ENCODE measurements around the gene NOP10.
"Not testable (repeated sequence)": the region's sequence is repeated elsewhere in the genome, so short reads cannot be mapped to it uniquely, and the experiment has no call there.

Gene NOP10

DNA sequence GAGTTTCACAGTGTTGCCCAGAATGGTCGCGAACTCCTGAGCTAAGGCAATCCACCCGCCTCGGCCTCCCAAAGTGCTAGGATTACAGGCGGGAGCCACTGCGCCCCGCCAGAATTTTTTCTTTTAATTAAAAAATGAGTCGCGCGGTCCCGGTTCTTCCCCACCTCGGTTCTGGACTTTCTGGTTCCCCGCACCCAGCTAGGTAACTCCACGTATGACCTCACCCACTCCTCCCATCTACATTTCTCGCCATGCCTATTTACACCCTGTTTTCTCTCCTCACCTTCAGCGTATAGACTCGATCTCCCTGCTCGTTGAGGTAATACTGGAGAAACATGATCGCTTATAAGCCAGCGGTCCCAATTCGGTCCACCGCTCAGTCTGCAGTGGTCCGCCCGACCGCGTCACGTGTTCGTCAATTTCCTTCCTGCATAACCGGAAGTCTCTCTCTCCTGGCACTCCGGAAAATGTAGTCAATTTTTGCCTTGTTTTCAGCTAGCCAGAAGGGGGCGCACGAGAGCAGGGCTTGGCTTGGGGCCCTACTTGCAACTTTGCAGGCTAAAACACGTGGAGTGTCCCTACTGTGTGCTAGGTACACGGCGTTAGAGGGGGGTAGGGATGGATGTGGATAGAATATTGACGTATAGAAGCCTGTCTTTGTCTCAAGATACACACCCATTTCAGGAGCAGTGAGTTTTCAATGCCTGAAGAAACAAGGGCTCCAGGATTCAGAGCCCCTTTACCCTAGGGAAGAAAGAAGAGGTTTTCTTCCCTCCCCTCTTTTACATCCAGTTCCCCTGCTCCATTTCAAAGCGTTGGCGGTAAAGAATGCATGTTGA, at the start of gene NOP10, which contains the start of gene NUTM1:
Gene NOP10 (minus strand): TSS at position 400 of the 839 bp plus-strand sequence. CDS start 63 bp downstream, at position 337.
Gene NUTM1 (plus strand): TSS at position 579 of the 839 bp plus-strand sequence. CDS start 382 bp downstream, outside the sequence.
- peak; percentile 93 for ATAC-seq

DNA sequence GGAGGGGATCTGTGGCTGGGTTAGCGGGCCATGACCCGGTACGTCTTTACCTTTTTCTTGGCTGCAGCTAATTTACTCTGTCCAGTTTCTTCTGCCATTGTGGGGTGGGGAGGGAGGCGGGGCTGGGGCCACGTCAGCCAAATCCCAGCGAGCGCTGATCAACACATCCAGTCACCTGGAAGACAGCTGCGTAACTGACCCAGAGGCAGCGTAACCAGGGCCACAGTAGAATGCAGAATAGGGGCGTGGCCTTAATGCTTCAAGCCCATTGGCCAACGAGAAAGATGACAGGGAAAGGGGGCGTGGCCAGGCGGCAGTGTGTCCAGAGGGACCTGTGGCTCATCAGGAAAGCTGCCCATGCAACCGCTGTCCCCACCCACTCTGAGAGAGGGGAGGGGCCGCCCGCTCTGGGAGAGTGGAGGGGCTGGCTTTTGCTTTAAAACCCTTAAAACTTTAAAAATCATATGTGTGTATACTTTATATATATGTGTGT, 46.7 kb upstream of the NOP10 start:
- not testable (repeated sequence) for ATAC-seq, DNase-seq

More for the DNA sequence above, at the start of gene NOP10, which contains the start of gene NUTM1:
- peak; percentile 98 for DNase-seq

DNA sequence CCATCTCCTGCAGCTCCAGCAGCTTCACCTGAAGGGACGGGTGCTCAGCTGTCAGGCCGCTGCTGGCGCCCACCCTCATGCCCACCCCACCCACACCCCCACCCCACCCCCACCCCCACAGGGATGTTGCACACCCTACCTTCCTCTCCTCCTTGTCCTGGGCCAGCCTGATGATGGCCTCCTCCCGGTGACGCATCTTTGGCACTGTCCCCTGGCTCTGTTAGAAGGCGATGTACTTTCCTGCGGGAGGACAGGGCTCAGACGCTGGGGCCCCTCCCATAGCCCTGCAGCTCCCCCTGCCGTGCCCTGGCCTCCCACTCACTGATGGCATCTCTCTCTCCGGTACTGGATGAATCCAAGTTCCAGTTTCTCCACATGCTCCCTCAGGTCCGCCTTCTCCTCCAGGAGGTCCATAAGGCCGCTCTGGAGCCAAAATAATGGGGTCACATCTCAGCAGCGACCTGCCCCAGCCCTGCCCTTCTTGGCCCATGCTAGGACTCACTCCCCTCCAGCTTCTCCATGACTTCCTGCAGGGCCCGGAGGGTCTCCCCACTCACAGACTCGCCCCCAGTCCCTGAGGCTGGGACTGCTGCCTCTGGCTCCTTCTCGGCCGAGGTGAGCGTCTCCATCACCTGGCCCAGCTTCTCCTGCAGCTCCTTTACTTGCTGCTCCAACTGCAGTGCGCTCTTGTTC, 39.0 kb upstream of the NOP10 start:
- ATAC-seq, DNase-seq: not testable (repeated sequence)

DNA sequence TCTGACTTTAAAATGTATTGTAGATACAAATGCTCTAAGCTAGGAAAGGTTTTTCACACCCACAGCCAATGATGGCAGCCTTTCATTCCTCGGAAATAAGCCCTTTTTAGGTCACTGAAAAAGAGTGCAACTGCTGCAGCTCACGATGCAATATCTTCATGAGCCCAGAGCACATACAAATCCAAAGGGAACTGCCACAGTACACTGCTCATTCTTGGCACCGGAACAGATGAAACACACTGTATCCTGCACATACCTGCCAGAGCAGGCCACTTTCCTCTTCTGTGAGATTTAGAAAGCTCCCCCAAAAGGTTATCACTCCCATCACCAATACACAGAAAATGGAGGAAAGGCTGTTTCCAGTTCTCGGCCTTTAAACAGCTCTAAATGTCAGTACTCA, 37.6 kb upstream of the NOP10 start:
- ATAC-seq = not testable (repeated sequence)

DNA sequence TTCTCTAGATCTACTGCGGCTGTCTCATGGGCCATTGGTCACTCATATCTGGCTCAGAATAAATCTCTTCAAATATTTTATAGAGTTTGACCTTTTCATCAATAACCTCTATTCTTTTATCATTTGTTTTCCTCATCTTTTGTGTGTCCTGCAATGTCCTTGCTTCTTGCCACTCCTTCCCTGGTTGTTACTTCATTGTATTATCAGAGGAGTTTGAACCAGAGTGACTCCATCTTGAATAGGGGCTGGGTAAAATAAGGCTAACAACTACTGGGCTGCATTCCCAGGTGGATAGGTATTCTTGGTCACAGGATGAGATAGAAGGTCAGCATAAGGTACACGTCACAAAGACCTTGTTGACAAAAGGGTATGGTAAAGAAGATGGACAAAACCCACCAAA, 33.9 kb upstream of the NOP10 start:
- DNase-seq (no peak), ATAC-seq (no peak)

More for the DNA sequence above, 37.6 kb upstream of the NOP10 start:
- DNase-seq = not testable (repeated sequence)

DNA sequence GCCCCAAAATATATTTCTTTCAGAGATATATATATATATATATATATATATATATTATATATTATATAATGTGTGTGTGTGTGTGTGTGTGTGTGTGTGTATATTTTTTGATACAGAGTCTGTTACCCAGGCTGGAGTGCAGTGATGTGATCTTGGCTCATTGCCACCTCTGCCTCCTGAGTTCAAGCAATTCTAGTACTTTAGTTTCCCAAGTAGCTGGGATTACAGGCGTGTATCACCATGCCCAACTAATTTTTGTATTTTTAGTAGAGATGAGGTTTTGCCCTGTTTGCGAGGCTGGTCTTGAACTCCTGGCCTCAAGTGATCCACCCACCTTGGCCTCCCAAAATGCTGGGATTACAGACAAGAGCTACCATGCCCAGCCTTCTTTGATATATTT, 32.6 kb upstream of the NOP10 start:
- DNase-seq, ATAC-seq: not testable (repeated sequence)

DNA sequence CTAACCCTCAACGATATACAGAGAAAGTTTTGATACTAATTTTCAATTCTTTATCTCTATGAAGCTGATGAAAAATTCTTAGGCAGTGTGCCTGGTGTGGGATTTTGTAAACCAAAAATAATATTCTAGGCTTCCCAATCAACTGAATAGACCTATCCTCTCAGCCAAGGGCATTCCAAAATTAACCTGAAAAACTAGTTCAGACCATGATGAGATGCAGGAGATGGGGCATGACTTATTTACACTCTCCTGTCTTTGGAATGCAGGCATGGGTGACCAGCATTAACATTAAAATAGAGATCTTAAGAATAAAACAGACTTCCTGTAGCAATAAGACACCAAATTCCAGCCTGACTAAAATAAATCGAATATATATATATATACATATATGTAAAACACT, 31.9 kb upstream of the NOP10 start:
- ATAC-seq (no peak), DNase-seq (no peak)

DNA sequence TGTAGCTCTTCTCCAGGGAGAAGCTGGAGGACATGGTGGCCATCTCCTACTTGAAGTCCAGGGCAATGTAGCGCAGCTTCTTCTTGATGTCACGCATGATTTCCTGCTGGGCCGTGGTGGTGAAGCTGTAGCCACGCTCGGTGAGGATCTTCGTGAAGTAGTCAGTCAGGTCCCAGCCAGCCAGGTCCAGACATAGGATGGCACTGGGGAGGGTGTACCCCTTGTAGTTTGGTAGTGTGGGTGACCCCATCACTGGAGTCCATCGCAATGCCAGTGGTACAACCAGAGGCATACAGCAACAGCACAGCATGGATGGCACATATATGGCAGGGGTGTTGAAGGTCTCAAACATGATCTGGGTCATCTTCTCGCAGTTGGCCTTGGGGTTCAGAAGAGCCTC, 31.0 kb upstream of the NOP10 start:
- ATAC-seq = no peak

DNA sequence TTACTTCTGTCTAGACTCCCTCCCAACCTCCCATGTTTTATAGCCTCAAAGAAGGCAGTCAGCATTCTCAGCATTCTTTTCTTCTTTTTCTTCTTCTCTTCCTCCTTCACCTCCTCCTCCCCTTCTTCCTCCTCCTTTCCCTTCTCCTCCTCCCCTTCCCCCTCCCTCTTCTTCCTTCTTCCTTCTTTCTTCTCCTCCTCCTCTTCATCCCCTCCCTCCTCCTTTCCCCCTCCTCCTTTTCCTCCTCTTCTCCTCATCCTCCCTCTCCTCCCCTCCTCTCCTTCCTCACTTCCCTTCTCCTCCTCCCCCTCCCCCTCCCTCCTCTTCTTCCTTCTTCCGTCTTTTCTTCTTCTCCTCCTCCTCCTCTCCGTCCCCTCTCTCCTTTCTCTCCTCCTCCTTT, 27.7 kb upstream of the NOP10 start:
- no peak for DNase-seq
- ATAC-seq = no peak

More for the DNA sequence above, 31.0 kb upstream of the NOP10 start:
- no peak for DNase-seq

DNA sequence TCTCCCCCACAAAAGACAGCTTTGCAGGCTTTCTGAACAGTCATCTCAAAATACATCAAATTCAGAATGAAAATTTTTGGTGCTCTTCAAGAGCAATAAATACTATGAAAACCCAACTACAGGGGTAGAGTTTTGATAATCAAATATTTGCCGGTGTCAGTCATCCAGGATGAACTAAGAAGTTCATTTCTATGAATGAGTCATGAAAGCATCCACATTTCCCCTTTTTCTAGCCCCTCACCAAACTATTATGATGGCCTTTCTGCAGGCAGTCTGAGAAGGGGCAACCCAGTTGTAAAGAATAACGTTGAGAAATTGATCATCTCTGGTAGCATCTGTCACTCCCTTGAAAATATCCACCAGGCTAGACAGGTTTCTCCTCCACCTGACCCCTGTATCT, 27.2 kb upstream of the NOP10 start:
- no peak for DNase-seq

DNA sequence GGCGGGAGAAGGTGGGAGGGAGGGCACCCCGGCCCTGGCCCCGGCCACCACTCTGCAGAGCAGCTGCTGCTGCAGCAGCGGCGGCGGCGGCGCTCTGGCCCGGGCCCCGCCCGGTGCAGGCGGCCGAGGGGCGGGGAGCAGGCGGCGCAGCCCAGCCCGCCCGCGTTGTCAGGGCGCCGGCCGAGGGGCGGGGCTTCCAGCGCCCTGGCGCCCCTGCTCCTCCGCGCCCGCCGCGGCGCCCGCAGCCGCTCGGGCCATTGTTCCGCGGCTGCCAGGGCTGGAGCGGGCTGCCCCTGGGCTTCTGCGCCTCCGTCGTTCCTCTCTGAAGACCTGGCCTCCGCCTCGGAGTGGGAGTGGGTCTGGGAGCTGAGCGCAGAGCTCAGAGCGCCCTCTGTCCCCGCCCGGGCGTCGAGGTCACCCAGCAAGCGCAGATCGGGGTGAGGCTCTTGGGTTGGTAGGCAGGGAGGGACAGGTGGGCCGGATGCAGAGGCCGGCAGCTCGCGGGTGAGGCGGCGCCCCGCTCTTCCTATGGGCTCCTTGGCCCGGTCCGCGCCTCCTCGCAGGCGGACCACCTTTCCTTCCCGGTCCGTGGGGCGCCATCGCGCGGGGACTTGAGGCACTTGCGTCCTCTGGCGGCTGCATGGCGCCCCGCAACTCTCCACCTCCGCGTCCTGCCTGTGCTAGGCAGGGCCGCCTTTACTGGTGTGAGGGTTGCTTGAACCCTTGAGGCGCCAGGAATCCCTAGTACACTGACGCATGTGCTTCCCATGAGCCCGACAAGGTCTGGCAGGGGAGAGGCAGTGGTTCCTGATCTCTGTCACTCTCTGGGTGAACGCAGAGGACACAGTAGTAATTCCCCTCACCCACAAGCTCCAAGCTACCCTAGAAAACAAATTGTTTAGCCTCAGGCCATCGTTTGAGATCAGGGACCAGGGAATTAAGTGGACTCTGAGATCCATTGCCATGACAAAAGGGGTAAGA, 24.5 kb upstream of the NOP10 start, which contains the start of gene LPCAT4:
Gene LPCAT4 (minus strand): TSS at position 96 of the 981 bp plus-strand sequence. CDS start 96 bp downstream, outside the sequence.
- peak; percentile 91 for DNase-seq
- ATAC-seq = peak; percentile 91

More for the DNA sequence above, 27.2 kb upstream of the NOP10 start:
- no peak for ATAC-seq

DNA sequence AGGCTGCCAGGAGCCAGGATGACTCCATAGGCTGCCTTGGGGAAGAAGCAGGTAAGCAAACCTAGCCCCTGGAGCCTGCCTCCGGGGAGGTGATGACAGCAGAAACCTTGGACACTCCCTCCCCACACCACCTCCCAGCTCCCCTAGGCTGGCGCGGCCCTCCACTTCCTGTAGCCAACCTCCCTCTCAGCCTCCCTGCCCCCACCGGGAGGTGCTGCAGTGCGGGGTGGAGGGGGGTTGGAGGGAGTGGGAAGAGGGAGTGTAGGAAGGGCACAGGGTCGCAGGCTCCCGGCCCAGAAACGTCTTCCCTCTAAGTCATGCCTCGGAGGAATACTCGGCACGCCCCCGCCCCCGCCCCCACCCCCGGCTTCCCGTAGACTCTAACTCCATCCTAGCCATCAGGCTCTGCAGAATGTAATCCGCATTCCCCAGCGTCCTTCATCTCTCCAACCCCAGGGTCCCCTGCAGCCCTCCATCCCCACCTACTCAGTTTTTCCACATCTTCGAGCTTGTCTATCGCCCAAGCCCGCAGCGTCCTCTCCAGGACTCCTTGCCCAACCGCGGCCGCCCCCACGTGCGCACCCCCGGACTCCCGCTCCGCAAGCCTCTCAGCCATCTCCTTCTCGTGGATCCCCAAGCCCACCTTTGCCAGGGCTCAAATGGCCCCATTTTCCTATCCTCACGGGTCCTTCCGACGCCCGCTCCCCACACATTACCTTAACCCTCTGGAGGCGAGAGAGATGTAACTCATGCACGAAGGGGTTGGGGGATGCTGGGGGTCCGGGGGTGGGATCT, 23.5 kb upstream of the NOP10 start:
- ATAC-seq = peak; percentile 29

DNA sequence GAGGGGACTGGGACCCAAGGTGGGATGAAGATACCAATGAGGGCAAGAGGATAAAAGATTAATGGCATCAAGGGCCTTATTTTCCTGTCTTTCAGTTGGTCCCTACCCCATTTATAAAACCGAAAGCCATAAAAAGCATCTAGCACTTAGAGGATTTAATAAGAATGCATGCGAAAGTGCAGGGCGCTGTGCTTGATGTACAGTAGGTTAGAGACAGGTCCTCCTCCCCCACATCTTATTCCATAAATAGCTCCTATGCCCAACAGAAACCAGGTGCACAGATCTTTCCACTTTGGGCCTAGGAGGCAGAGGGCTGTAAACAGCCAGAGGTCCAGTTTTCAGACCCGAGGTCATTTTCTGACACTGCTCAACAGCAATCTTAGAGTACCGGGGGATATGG, 22.9 kb upstream of the NOP10 start:
- ATAC-seq = no peak
- no peak for DNase-seq

More for the DNA sequence above, 23.5 kb upstream of the NOP10 start:
- peak; percentile 72 for DNase-seq

DNA sequence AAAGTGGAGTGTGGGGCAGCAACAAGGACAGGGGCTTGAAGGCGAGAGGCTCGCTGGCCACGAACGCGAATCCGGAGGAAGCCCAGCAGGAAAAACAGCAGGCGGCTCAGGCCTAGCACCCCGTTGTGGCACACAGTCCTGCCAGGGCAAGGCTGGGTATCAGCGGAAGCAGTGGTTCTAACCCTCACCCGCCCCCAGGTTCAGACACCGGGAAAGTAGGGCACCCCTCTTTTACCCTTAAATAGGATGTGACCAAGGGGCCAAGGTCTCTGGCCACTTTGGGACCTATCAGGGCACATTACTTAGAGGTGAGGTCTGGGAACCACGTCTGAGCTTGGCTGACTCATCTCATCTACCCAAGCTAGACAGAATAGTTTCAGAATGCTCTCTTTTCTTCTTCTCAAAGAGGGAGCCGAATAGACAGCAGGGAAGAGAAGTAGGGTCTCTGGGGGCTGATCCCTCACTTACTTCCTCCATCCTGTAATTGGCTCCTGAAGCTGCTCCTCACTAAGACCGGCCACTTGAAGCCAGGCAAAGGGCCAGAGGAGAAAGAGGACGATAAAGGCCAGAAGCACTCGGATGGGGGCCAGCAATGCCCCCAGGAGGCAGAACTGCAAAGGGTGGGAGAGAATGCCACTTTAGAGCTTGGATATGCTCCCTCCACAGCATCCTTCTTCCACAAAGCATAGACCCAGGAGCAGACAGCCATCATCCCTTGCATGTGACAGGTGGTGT, 22.3 kb upstream of the NOP10 start:
- DNase-seq = no peak
- ATAC-seq = no peak

DNA sequence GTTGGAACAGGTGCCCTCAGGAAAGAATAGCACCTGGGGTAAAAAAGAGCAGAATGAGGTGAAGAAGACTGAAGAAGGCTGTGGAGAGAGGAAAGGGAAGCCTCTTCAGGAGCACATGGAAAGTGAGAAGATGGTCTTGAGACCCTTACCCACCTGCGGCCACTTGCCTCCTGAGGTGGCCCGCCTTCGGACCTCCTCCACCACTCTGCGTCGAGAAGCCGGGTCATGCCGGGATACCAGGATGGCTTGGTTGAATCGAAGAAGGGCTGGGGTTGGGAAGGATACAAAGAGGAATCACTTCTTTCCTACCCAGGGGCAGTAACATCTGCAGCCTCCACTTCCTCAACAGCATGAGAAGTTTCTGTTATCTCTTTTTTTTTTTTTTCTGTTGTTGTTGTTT, 21.1 kb upstream of the NOP10 start:
- no peak for DNase-seq
- ATAC-seq = no peak

DNA sequence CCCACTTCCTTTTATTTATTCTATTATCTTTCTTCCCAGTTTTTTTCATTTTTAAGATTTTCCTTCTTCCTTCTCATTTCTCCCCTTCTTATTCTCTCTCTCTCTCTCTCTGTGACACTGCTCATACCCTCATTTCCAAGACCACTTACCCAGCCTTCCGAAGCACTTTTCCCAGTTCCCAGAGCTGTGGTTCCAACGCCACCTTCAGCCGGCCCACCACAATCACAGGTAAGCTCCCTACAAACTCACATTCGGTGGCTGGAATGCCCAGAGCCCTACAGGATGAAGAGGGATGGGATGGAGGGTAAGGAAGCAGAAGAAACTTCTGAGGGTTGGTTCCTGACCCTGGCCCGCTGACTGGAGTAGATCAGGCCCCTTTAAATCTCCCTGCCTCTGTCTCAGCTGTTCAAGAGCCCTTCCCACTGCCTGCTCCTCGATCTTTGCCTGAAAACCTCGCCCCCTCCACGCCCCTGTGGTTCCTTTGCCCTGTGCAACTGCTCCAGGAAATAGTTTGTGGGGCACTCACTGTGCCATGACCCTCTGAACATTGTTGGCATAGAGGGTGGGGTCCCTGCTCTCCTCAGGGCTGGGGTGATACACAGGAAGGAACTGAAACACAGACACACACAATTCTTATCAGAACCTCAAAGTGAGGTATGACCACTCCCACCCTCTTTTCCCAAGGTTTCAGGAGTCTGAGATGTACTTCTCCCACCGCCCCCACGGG, 19.3 kb upstream of the NOP10 start:
- ATAC-seq = no peak
- no peak for DNase-seq

DNA sequence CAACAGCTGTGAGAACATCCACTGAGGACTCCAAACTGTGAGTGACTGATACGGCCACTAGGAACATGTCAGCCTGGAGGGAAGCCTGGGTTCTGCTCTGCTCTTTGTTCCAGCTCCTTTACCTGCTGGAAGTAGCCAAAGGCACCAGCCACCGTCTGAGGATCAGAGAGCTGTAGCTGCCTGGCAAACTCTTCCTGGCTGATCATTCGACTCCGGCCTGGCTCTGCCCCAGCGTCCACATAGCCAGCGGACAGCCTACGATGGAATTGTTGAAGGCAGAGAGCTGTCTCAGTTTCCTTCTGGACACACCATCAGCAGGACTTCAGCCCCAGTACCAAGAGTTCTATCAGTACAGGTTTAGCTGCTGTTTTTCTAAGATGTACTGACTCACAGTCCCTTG, 18.3 kb upstream of the NOP10 start:
- DNase-seq = no peak
- no peak for ATAC-seq

DNA sequence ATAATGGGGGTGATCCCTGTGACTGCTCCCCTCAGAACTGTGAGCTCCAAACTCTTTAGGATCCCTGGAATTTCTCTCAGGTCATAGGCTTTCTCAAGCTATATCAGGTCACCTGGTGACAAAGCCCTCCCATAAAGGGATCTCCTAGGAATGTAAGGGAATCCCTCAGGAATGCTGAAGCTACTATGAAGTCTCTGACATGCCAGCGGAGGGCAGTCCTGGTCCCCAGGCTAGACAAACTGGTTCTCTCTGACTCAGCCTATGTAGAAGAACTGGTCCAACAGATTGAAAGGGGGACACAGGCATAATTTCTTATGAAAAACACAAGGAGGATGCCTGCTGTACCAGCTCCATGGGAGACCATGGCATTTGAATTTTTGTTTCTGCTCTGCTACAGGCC, 17.4 kb upstream of the NOP10 start:
- DNase-seq (no peak), ATAC-seq (no peak)

DNA sequence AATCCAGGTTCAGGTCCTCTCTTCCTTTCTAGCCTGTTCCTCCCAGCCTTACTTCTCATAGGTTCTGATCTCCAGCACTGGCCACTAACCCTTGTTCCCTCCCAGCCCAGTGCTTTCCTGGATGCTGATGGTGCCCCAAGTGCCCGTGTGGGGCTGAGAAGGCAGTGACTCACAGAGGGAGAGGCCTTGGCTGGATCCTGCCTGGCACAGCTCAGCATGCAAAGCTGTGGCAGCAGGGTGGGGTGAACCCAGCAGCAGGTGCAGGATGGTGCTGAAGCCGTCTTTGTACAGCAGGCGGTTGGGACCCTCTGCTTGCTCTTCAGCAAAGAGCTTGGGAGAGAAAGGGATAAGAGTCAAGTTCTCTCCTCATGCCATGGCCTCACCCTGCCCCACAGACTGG, 16.5 kb upstream of the NOP10 start:
- DNase-seq (no peak), ATAC-seq (no peak)
